Measurements from ENCODE around the gene ZNF750.

Gene ZNF750

DNA sequence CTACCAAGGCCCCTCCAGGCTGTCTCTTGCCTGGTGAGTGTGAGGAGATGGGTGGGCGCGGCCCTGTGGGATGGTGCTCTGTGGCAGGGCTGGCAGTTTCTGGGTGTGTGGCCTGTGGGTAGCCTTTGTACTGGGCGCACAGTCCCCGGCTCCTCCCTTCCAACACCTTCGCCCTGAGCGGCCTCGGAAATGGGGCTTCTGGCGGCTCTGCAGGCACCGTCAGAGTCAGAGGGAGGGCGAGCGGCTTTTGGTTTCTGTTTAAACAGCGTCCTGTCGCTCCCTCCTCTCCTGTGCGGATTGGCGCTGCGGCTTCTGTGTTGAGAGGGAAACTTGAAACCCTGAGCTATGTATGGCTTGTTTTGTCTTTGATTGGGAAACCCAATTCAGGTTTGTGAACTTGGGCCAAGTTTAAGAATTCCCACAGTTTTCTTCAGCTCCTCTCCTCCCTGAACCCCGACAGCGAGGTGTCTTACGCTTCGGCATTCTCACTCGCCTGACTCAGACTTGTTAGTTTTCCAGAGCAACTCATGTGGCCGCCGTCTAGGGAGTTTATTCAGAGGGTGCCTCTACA is 8.3 kb upstream of the ZNF750 start:
- no peak overlapping the region for H3K27ac ChIP-seq
- peak; percentile 20 for DNase-seq

GRCh38 chr17:82846061-82846691 is 6.4 kb upstream of the ZNF750 start:
- in situ Hi-C loops (cut with HindIII; ENCODE audit: low pct_ligation_motif_present, low sequenced_read_pairs), result no loop called here
- Histone ChIP-seq H3K27me3 (replicated peaks) (no peaks in the 10 kb centered on the region), H3K27ac (no peak overlapping the region), H3K4me3 (ENCODE audit: low read depth, low read length) (peak overlapping the region; percentile 50), H3K36me3 (replicated peaks) (no peaks in the 10 kb centered on the region)
- no peak for DNase-seq
- TF ChIP-seq CTCF (IDR thresholded peaks at IDR 0.05; ENCODE audit: low read depth, low read length, missing control alignments), result no peak

More for the DNA sequence above, 8.3 kb upstream of the ZNF750 start:
- peak overlapping the region; percentile 20 for H3K4me3 ChIP-seq (ENCODE audit: low read depth, low read length)
- in situ Hi-C loops (cut with HindIII; ENCODE audit: low pct_ligation_motif_present, low sequenced_read_pairs), result no loop called here
- H3K36me3 ChIP-seq (replicated peaks), result no peaks in the 10 kb centered on the region
- no peak for TF ChIP-seq CTCF (IDR thresholded peaks at IDR 0.05; ENCODE audit: low read depth, low read length, missing control alignments)
- no peaks in the 10 kb centered on the region for H3K27me3 ChIP-seq (replicated peaks)

GRCh38 chr17:82845163-82845807 is 5.5 kb upstream of the ZNF750 start:
- H3K4me3 ChIP-seq (ENCODE audit: low read depth, low read length), result peak overlapping the region; percentile 50

DNA sequence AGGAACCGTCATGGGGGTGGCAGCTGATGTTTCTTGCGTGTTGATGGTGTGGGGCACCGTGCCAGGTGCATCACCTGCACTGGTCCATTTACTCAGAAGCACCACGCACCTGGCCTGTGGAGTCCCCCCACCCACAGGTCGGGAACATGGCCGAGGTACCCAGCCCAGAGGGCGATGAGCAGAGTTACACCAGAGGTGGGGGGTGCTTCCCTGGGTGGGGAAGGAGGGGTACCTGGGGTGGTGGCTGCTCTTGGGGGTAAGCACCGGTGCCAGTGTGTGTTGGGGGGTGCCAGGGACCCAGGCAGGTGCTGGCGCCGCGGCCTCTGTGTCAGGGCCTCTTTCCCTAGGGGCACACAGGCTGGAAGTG is 5.0 kb upstream of the ZNF750 start:
- in situ Hi-C loops (cut with HindIII; ENCODE audit: low pct_ligation_motif_present, low sequenced_read_pairs), result no loop called here
- Histone ChIP-seq H3K36me3 (replicated peaks) (no peaks in the 10 kb centered on the region), H3K4me3 (ENCODE audit: low read depth, low read length) (peak overlapping the region; percentile 50), H3K27me3 (replicated peaks) (no peaks in the 10 kb centered on the region), H3K27ac (no peak overlapping the region)
- DNase-seq, result no peak
- no peak for TF ChIP-seq CTCF (IDR thresholded peaks at IDR 0.05; ENCODE audit: low read depth, low read length, missing control alignments)

More at GRCh38 chr17:82845163-82845807, 5.5 kb upstream of the ZNF750 start:
- H3K27ac ChIP-seq, result no peak overlapping the region
- H3K36me3 ChIP-seq (replicated peaks), result no peaks in the 10 kb centered on the region
- DNase-seq, result peak; percentile 27
- in situ Hi-C loops (cut with HindIII; ENCODE audit: low pct_ligation_motif_present, low sequenced_read_pairs), result no loop called here
- no peak for TF ChIP-seq CTCF (IDR thresholded peaks at IDR 0.05; ENCODE audit: low read depth, low read length, missing control alignments)
- H3K27me3 ChIP-seq (replicated peaks), result no peaks in the 10 kb centered on the region

DNA sequence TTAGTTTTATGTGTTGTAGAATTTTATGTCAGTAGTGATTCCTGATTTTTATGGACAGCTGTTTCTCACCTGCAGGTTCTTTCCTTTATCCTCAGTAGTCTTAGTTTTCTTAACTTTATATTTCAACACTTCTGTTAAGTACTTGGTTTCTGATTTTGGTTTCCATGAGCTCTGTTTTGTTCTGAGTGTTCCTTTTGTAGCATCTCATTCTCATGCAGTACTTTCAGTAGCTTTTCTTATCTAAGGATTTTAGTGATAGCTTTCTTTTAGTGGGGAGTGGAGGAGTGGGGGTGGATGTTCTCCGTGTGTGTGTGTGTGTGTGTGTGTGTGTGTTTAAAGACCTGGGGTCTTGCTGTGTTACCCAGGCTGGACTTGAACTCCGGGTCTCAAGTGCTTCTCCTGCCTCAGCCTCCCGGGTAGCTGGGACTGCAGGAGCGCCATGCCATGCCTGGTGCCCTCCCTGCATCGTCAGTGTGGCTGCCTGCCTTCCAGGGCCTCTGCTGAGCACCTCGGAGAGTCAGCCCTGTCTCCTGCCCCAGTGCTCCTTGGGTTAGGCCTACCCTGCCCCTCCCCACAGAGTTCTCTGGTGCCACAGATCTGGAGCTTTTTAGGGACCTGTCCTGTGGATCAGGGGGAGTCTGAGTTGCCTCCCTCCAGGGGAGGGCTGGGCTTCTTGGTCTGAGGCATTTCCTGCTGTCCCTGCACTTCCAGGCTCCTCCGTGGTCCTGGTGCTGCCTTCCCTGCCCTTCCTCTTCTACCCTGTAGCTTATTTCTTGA is 4.3 kb upstream of the ZNF750 start:
- no peak for TF ChIP-seq CTCF (IDR thresholded peaks at IDR 0.05; ENCODE audit: low read depth, low read length, missing control alignments)
- Histone ChIP-seq H3K27me3 (replicated peaks) (no peaks in the 10 kb centered on the region), H3K27ac (no peak overlapping the region), H3K36me3 (replicated peaks) (no peaks in the 10 kb centered on the region), H3K4me3 (ENCODE audit: low read depth, low read length) (no peak overlapping the region)
- in situ Hi-C loops (cut with HindIII; ENCODE audit: low pct_ligation_motif_present, low sequenced_read_pairs), result no loop called here
- no peak for DNase-seq

Measured in brain microvascular endothelial cell (primary cell).